Spleen (tissue), 7 donors: ENCODE measurements around the gene GALNTL6.

ENCODE experiments used
- POLR2A ChIP-seq, 3 donors: fragments of 450-650 bp; IDR thresholded peaks; one replicate each; pipeline ENCODE4 v1.5.1; 2017; ENCODE audit warnings: antibody characterized with exemption in 3 of 3, mild to moderate bottlenecking in 1 of 3
- POLR2AphosphoS5 ChIP-seq, 3 donors: sonication (generic); formaldehyde crosslinking; IDR thresholded peaks; one replicate each; pipeline ENCODE4 v1.5.1; 2017; ENCODE audit warnings: antibody characterized with exemption in 3 of 3
- TF ChIP-seq, protein P1 (sequence below), 11 experiments: fragments of 200-600 bp in 7 of 11; fragments of 450-650 bp in 4 of 11; sonication (generic) in 4 of 11; IDR thresholded peaks in 8 of 11; conservative IDR thresholded peaks in 3 of 11; 1 replicate in 7 of 11; 2 replicates in 4 of 11; pipeline versions ENCODE4 v1.4.0 to v1.8.0; 2016 to 2021; ENCODE audit warnings: antibody characterized with exemption in 11 of 11, inconsistent platforms in 4 of 11, mild to moderate bottlenecking in 1 of 11
- donor health status: DM: no; HTN: no; CAD: no; lungs with moderate emphysema.
- donor health status: DM: no; HTN: no; CAD: no.
- donor health status: DM: no; HTN: no; CAD: no.

GRCh38 chr4:172857026-172857425, 1043.8 kb downstream of the GALNTL6 start:
- no peak for TF ChIP-seq POLR2A (IDR thresholded peaks at IDR 0.05)
- TF ChIP-seq, protein P1, sequence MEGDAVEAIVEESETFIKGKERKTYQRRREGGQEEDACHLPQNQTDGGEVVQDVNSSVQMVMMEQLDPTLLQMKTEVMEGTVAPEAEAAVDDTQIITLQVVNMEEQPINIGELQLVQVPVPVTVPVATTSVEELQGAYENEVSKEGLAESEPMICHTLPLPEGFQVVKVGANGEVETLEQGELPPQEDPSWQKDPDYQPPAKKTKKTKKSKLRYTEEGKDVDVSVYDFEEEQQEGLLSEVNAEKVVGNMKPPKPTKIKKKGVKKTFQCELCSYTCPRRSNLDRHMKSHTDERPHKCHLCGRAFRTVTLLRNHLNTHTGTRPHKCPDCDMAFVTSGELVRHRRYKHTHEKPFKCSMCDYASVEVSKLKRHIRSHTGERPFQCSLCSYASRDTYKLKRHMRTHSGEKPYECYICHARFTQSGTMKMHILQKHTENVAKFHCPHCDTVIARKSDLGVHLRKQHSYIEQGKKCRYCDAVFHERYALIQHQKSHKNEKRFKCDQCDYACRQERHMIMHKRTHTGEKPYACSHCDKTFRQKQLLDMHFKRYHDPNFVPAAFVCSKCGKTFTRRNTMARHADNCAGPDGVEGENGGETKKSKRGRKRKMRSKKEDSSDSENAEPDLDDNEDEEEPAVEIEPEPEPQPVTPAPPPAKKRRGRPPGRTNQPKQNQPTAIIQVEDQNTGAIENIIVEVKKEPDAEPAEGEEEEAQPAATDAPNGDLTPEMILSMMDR (IDR thresholded peaks at IDR 0.05 in 8 of 11, conservative IDR thresholded peaks at IDR 0.05 in 3 of 11), result no peak
- no peak for TF ChIP-seq POLR2AphosphoS5 (IDR thresholded peaks at IDR 0.05)
